A673 (cell line): Measurements from ENCODE around the gene OBP2B. TPM values are rescaled to one million over a fixed set of nuclear protein-coding genes. Genes with fewer than 3 reads are reported as not detected.

Experiments
- BruUV-seq: library from RNA; stranded (reverse); fragments of 400-500 nt; replicated peaks from 2 replicates; lab custom pipeline; 2021; lab: Mats Ljungman, UMichigan
- CTCF ChIA-PET: fragments of 300-600 bp; sonication (Branson Sonifier 250); formaldehyde crosslinking; loops from one replicate; lab custom pipeline; 2022; ENCODE audit warnings: antibody characterized with exemption; lab: Charles Lee
- POLR2A ChIA-PET: fragments of 300-600 bp; sonication (Branson Sonifier 250); formaldehyde crosslinking; loops from one replicate; lab custom pipeline; 2022; ENCODE audit warnings: antibody characterized with exemption; ENCODE audit not compliant: low non-redundant PET; lab: Charles Lee
- DNase-seq: peaks from one replicate; pipeline ENCODE4 v3.0.0-alpha.2; 2015; ENCODE audit warnings: low spot score
- H3K27ac ChIP-seq: fragments of 200-600 bp; sonication (generic); 2 replicates; pipeline ENCODE4 v1.5.1; 2016; ENCODE audit warnings: mixed run types, low read depth, mild to moderate bottlenecking, mixed read lengths, antibody characterized with exemption, low read length; ENCODE audit not compliant: poor library complexity, severe bottlenecking
- H3K27me3 ChIP-seq: fragments of 200-600 bp; sonication (generic); replicated peaks from 2 replicates; pipeline ENCODE4 v1.6.1; 2017; ENCODE audit warnings: mixed run types, low read depth, mild to moderate bottlenecking, mixed read lengths, antibody characterized with exemption, low read length; ENCODE audit not compliant: insufficient read depth, poor library complexity
- H3K36me3 ChIP-seq: fragments of 200-600 bp; sonication (generic); 2 replicates; pipeline ENCODE4 v1.6.1; 2016; ENCODE audit warnings: mixed run types, mild to moderate bottlenecking, mixed read lengths, antibody characterized with exemption, low read length; ENCODE audit not compliant: insufficient read depth, poor library complexity, severe bottlenecking
- H3K4me1 ChIP-seq: fragments of 200-600 bp; sonication (generic); 2 replicates; pipeline ENCODE4 v1.6.1; 2017; ENCODE audit warnings: mixed run types, mild to moderate bottlenecking, mixed read lengths, antibody characterized with exemption, low read length; ENCODE audit not compliant: insufficient read depth, poor library complexity, severe bottlenecking
- H3K4me3 ChIP-seq: fragments of 200-600 bp; sonication (generic); 2 replicates; pipeline ENCODE4 v1.5.1; 2016; ENCODE audit warnings: low read depth, mixed run types, mild to moderate bottlenecking, mixed read lengths, low read length; ENCODE audit not compliant: poor library complexity, severe bottlenecking
- H3K9me3 ChIP-seq: fragments of 200-600 bp; sonication (generic); 2 replicates; pipeline ENCODE4 v1.6.1; 2016; ENCODE audit warnings: mixed run types, low read depth, mild to moderate bottlenecking, mixed read lengths, antibody characterized with exemption, low read length; ENCODE audit not compliant: poor library complexity, severe bottlenecking
- EZH2 ChIP-seq: fragments of 200-600 bp; sonication (generic); IDR thresholded peaks from 2 replicates; pipeline ENCODE4 v1.6.1; 2017; ENCODE audit warnings: borderline replicate concordance, low read depth, mild to moderate bottlenecking, mixed read lengths, antibody characterized with exemption, low read length; ENCODE audit not compliant: poor library complexity, severe bottlenecking
- intact Hi-C: fragments of 100-400 bp; cut with micrococcal nuclease; formaldehyde crosslinking; loops from one replicate; pipeline ENCODE4 v1.10.0; 2022; ENCODE audit not compliant: unreplicated experiment
- total RNA-seq: library from RNA; stranded (reverse); gene quantifications from 2 replicates; pipeline ENCODE4 v1.2.3, GENCODE V29; 2021
- TF ChIP-seq, protein P1 (sequence below): fragments of 300-800, 200-600 bp; sonication (generic); conservative IDR thresholded peaks from 2 replicates; pipeline ENCODE4 v1.5.1; 2017; ENCODE audit warnings: low read depth, mild to moderate bottlenecking, antibody characterized with exemption, low read length, moderate library complexity, mixed read lengths

The OBP2B gene
- total RNA-seq, 1 experiment from 2014 or later = not detected

DNA sequence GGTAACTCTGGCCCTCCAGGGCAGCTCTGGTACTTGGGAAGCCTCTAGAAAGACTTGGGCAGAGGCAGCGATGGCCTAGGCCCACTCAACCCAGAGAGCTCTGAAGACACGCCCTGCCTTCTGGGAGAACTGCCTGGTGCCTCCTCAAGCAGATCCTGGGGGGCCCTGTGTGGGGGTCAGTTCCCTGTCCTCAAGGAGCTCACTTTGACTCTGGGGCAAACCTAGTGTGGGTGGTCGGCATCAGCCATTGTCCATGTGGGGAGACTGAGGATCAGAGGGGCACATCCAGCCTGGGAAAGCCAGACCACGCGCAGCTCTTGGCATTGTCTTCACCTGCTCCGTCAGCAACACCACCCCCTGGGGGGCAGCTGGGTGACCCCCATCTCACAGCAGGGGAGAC, 37.9 kb upstream of the OBP2B start:
- Histone ChIP-seq H3K27me3 (peaks cover 13% of the 10 kb centered on the region), H3K9me3 (no peaks in the 10 kb centered on the region), H3K4me1 (no peaks in the 10 kb centered on the region), H3K4me3 (no peak overlapping the region), H3K27ac (no peak overlapping the region), H3K36me3 (no peaks in the 10 kb centered on the region)
- ChIA-PET POLR2A (no interaction called here), CTCF (no interaction called here)
- TF ChIP-seq EZH2 = no peak
- no TSS peak for BruUV-seq
- intact Hi-C loops = no loop called here
- no peak for DNase-seq

DNA sequence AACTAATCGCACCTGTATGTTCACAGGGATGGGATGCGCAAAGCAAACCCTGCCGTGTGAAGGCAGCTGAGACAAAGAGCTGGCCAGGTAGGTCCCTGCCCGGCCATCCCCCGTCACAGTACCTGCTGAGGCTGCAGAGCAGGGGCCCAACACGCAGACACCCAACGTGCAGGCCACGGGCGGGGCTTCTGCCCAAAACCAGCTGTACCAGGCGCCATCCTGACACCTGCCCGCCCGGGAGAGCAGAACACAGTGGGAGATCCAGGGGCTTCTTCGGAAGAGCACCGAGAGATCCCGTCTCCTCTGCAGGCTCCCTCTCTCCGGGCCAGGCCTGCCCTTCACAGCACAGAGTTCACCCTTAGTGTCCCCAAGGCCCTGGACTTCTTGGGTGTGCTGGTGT, 37.5 kb upstream of the OBP2B start:
- H3K27me3 ChIP-seq = peaks cover 13% of the 10 kb centered on the region
- intact Hi-C loops = no loop called here
- TF ChIP-seq, protein P1, sequence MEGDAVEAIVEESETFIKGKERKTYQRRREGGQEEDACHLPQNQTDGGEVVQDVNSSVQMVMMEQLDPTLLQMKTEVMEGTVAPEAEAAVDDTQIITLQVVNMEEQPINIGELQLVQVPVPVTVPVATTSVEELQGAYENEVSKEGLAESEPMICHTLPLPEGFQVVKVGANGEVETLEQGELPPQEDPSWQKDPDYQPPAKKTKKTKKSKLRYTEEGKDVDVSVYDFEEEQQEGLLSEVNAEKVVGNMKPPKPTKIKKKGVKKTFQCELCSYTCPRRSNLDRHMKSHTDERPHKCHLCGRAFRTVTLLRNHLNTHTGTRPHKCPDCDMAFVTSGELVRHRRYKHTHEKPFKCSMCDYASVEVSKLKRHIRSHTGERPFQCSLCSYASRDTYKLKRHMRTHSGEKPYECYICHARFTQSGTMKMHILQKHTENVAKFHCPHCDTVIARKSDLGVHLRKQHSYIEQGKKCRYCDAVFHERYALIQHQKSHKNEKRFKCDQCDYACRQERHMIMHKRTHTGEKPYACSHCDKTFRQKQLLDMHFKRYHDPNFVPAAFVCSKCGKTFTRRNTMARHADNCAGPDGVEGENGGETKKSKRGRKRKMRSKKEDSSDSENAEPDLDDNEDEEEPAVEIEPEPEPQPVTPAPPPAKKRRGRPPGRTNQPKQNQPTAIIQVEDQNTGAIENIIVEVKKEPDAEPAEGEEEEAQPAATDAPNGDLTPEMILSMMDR = no peak
- TF ChIP-seq EZH2 = no peak
- no peaks in the 10 kb centered on the region for H3K4me1 ChIP-seq
- H3K4me3 ChIP-seq = no peak overlapping the region
- no peak for DNase-seq
- BruUV-seq = no TSS peak
- ChIA-PET POLR2A (no interaction called here), CTCF (no interaction called here)
- no peaks in the 10 kb centered on the region for H3K9me3 ChIP-seq
- no peak overlapping the region for H3K27ac ChIP-seq
- no peaks in the 10 kb centered on the region for H3K36me3 ChIP-seq

DNA sequence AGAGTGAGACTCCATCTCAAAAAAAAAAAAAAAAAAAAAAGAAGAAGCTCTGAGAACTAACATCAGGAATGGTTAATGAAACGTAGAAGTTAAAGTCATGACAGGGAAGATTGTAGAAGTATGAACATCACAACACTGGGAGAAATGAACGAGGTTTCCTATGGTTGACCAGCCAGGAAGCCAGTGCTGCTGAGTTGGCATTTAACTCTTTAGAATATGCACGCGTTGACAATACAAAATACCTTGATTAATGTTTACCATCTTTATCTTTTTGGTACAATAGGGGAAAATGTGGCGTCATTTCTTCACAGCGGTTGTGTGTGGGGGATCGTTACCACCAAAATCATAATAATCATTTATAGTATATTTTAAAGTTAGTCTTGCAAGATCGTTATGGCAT, 33.9 kb upstream of the OBP2B start:
- ChIA-PET CTCF (no interaction called here), POLR2A (no interaction called here)
- intact Hi-C loops = no loop called here
- TF ChIP-seq, protein P1 = no peak
- no peak for TF ChIP-seq EZH2
- no peak overlapping the region for H3K4me3 ChIP-seq
- no peaks in the 10 kb centered on the region for H3K9me3 ChIP-seq
- H3K27ac ChIP-seq = no peak overlapping the region
- BruUV-seq = no TSS peak
- H3K36me3 ChIP-seq = no peaks in the 10 kb centered on the region
- no peaks in the 10 kb centered on the region for H3K27me3 ChIP-seq
- DNase-seq = no peak
- peaks cover 3% of the 10 kb centered on the region for H3K4me1 ChIP-seq

DNA sequence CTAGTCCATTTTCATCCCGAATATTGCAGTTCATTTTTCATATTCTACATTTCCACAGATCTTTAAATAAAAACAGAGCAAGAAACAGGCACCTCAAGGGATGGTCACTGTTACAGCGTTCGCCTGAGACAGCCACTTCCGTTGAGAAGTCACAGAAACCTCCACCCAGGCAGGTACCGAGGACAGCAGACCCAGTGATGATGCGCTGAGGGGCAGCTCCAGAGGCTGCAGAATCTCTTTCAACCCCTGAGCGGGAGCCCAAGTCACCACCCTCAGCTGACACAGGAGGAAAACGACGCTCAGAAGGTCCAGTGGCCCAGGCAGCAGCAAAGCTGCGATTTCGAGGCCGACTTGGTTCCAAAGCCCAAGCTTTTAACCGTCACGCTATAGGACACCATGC, 33.2 kb upstream of the OBP2B start:
- H3K27ac ChIP-seq = no peak overlapping the region
- ChIA-PET CTCF (no interaction called here), POLR2A (no interaction called here)
- H3K4me3 ChIP-seq = no peak overlapping the region
- intact Hi-C loops = no loop called here
- no peaks in the 10 kb centered on the region for H3K36me3 ChIP-seq
- DNase-seq = no peak
- no peaks in the 10 kb centered on the region for H3K9me3 ChIP-seq
- H3K4me1 ChIP-seq = peaks cover 3% of the 10 kb centered on the region
- no peak for TF ChIP-seq EZH2
- TF ChIP-seq, protein P1 = no peak
- no peaks in the 10 kb centered on the region for H3K27me3 ChIP-seq
- no TSS peak for BruUV-seq
